ENCODE data around the gene RRP8. TPM values are rescaled to one million over a fixed set of nuclear protein-coding genes. Genes with fewer than 3 reads are reported as not detected.

Gene RRP8
- 23.4 TPM for total RNA-seq
- 29.8 TPM for polyA plus RNA-seq (ENCODE audit: insufficient read depth, low read depth, low replicate concordance)
- long read RNA-seq, donor 1, full-length matches to known transcripts = 4 of 4 reads
- long read RNA-seq, donor 1, partial matches to known transcripts = 0 of 4 reads
- long read RNA-seq, donor 1, other reads (novel, unspliced or antisense) = 0 of 4 reads
- long read RNA-seq, donor 2, full-length matches to known transcripts = 4 of 4 reads
- long read RNA-seq, donor 2, partial matches to known transcripts = 0 of 4 reads
- long read RNA-seq, donor 2, other reads (novel, unspliced or antisense) = 0 of 4 reads
- long read RNA-seq, donor 3, full-length matches to known transcripts = 4 of 4 reads
- long read RNA-seq, donor 3, partial matches to known transcripts = 0 of 4 reads
- long read RNA-seq, donor 3, other reads (novel, unspliced or antisense) = 0 of 4 reads
- long read RNA-seq, donor 4, full-length matches to known transcripts = 8 of 8 reads
- long read RNA-seq, donor 4, partial matches to known transcripts = 0 of 8 reads
- long read RNA-seq, donor 4, other reads (novel, unspliced or antisense) = 0 of 8 reads
- long read RNA-seq, donor 5, full-length matches to known transcripts = 2 of 2 reads
- long read RNA-seq, donor 5, partial matches to known transcripts = 0 of 2 reads
- long read RNA-seq, donor 5, other reads (novel, unspliced or antisense) = 0 of 2 reads
- long read RNA-seq, donor 6, partial matches to known transcripts = 0 of 1 reads
- long read RNA-seq, donor 6, other reads (novel, unspliced or antisense) = 0 of 1 reads
- long read RNA-seq, donor 7, full-length matches to known transcripts = 10 of 21 reads
- long read RNA-seq, donor 7, partial matches to known transcripts = 5 of 21 reads
- long read RNA-seq, donor 7, other reads (novel, unspliced or antisense) = 6 of 21 reads
- long read RNA-seq, donor 8, full-length matches to known transcripts = 4 of 10 reads
- long read RNA-seq, donor 8, partial matches to known transcripts = 6 of 10 reads
- long read RNA-seq, donor 8, other reads (novel, unspliced or antisense) = 0 of 10 reads
- long read RNA-seq, donor 9, full-length matches to known transcripts = 1 of 1 reads
- long read RNA-seq, donor 9, partial matches to known transcripts = 0 of 1 reads
- long read RNA-seq, donor 9, other reads (novel, unspliced or antisense) = 0 of 1 reads
- long read RNA-seq, donor 10, full-length matches to known transcripts = 1 of 1 reads
- long read RNA-seq, donor 10, partial matches to known transcripts = 0 of 1 reads
- long read RNA-seq, donor 10, other reads (novel, unspliced or antisense) = 0 of 1 reads

DNA sequence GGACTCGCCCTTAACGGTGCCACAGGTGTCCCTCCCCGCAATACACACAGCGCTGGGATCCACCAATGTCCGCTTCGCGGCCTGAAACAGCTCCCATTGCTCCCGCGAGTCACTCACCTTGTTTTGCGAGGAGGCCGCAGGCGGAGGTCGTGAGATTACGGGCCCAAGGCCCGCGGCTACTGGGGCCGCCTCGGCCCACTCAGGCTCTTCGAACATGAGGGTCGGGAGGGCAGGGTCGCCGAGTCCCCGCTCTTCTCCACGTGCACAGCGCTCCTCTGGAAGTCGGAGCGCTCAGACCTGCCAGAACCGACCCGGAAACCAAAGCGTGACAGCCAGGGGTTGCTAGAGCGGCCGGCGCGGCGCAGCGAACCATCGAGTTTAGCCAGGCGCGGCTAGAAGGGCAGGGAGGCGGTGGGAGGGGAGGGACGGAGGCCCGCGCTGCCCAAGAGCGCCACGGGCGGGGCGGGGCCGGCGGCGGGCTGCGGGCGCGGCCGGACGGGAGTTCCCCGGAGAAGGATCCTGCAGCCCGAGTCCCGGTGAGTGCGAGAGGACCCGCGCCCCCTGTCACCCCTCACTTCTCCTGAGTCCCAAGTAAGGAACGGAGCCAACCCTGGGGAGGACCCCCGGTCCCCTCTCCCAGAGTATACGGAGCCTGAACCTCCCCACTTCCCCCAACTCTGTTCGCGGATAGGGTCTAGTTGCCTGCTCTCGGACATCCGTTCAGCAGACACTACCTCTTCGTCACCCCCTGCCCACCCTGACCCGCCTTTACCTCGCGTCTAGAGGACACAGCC, at the start of gene RRP8, which contains the start of gene ILK:
RRP8 (minus strand) TSS at position 330 of the 794 bp plus-strand sequence; CDS start at position 216, 114 bp downstream.
ILK (plus strand) TSS at position 488 of the 794 bp plus-strand sequence. CDS start 498 bp downstream, outside the sequence.
- peak within 1 kb of the TSS; percentile 89 to 98 (median 96) for H3K9ac ChIP-seq (ENCODE audit: low read length in 3 of 3)
- no peaks in the 10 kb centered on the region for H3K27me3 ChIP-seq (ENCODE audit: control insufficient read depth, insufficient read depth, low read length)
- H3K9me3 ChIP-seq (ENCODE audit: control insufficient read depth in 2 of 3, insufficient read depth in 1 of 3, low read length in 3 of 3) = no peaks in the 10 kb centered on the region
- FAIRE-seq (no peak), DNase-seq (peak; percentile 92 to 97 (median 96))
- peaks cover 8 to 30% (median 24%) of the 10 kb centered on the region in 3 donors for H3K36me3 ChIP-seq (ENCODE audit: control insufficient read depth in 2 of 3, insufficient read depth in 3 of 3, low read length in 3 of 3)
- TF ChIP-seq, protein P1, sequence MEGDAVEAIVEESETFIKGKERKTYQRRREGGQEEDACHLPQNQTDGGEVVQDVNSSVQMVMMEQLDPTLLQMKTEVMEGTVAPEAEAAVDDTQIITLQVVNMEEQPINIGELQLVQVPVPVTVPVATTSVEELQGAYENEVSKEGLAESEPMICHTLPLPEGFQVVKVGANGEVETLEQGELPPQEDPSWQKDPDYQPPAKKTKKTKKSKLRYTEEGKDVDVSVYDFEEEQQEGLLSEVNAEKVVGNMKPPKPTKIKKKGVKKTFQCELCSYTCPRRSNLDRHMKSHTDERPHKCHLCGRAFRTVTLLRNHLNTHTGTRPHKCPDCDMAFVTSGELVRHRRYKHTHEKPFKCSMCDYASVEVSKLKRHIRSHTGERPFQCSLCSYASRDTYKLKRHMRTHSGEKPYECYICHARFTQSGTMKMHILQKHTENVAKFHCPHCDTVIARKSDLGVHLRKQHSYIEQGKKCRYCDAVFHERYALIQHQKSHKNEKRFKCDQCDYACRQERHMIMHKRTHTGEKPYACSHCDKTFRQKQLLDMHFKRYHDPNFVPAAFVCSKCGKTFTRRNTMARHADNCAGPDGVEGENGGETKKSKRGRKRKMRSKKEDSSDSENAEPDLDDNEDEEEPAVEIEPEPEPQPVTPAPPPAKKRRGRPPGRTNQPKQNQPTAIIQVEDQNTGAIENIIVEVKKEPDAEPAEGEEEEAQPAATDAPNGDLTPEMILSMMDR (IDR thresholded peaks at IDR 0.05; ENCODE audit: borderline replicate concordance, extremely low read depth, insufficient read depth) = no peak
- intact Hi-C loops (cut with DNase I) = no loop called here
- peak within 1 kb of the TSS; percentile 91 to 95 (median 93) for H3K4me3 ChIP-seq (ENCODE audit: low read length in 3 of 3)
- H3K4me1 ChIP-seq (ENCODE audit: control insufficient read depth in 2 of 3, insufficient read depth in 2 of 3, low read depth in 1 of 3, low read length in 3 of 3) = peaks cover 5 to 45% (median 29%) of the 10 kb centered on the region in 3 donors
- peak within 1 kb of the TSS; percentile 92 to 97 for H3K27ac ChIP-seq (ENCODE audit: low read depth in 2 of 2, low read length in 2 of 2)

DNA sequence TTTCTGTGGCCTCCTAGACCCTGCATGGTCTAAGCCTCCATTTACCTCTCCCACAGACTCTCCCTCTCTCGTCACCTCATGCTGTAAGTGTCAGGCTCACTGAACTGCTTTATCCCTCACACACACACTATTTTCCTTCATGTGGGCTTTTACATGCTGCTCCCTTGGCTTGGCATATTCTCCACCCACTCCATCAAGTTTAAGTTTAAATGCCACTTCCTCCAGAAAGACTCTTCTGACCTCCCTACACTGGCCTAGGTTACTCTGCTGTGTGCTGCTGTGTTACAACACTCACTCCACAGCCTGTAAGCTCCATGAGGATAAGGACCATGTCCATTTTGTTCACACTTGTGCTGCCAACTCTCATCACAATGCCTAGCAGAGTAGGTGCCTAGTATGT, 49.7 kb upstream of the RRP8 start:
- Histone ChIP-seq H3K27ac (ENCODE audit: low read depth in 2 of 2, low read length in 2 of 2) (no peak overlapping the region), H3K4me1 (ENCODE audit: control insufficient read depth in 2 of 3, insufficient read depth in 2 of 3, low read depth in 1 of 3, low read length in 3 of 3) (peaks cover 0 to 3% (median 0%) of the 10 kb centered on the region in 3 donors), H3K9ac (ENCODE audit: low read length in 3 of 3) (no peak overlapping the region), H3K27me3 (ENCODE audit: control insufficient read depth, insufficient read depth, low read length) (no peaks in the 10 kb centered on the region), H3K9me3 (ENCODE audit: control insufficient read depth in 2 of 3, insufficient read depth in 1 of 3, low read length in 3 of 3) (no peaks in the 10 kb centered on the region), H3K36me3 (ENCODE audit: control insufficient read depth in 2 of 3, insufficient read depth in 3 of 3, low read length in 3 of 3) (no peaks in the 10 kb centered on the region), H3K4me3 (ENCODE audit: low read length in 3 of 3) (no peak overlapping the region)
- no peak for FAIRE-seq
- intact Hi-C loops (cut with DNase I) = no loop called here
- TF ChIP-seq, protein P1 (IDR thresholded peaks at IDR 0.05; ENCODE audit: borderline replicate concordance, extremely low read depth, insufficient read depth) = no peak
- no peak for DNase-seq

DNA sequence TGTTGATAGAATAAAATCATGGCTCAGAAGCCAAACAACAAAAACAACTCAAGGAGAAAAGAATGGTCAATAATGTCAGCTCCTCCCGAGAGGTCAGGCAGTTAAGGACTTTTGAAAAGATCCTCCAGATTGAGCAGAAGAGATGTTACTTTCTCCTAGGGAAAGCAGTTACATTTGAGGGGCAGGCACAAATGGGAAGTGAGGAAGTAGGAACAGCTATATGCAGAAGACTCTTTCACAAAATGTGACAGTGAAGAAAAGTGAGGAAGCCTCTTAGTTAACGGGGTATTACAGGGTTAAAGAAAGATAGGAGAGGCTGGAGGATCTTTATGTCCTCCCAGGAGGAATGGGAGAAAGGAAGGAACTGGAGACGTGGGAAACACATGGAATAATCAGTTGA, 48.8 kb upstream of the RRP8 start:
- Histone ChIP-seq H3K9ac (ENCODE audit: low read length in 3 of 3) (no peak overlapping the region), H3K9me3 (ENCODE audit: control insufficient read depth in 2 of 3, insufficient read depth in 1 of 3, low read length in 3 of 3) (no peaks in the 10 kb centered on the region), H3K36me3 (ENCODE audit: control insufficient read depth in 2 of 3, insufficient read depth in 3 of 3, low read length in 3 of 3) (no peaks in the 10 kb centered on the region), H3K4me3 (ENCODE audit: low read length in 3 of 3) (no peak overlapping the region), H3K27ac (ENCODE audit: low read depth in 2 of 2, low read length in 2 of 2) (no peak overlapping the region), H3K4me1 (ENCODE audit: control insufficient read depth in 2 of 3, insufficient read depth in 2 of 3, low read depth in 1 of 3, low read length in 3 of 3) (peaks cover 0 to 7% (median 0%) of the 10 kb centered on the region in 3 donors), H3K27me3 (ENCODE audit: control insufficient read depth, insufficient read depth, low read length) (no peaks in the 10 kb centered on the region)
- no peak for FAIRE-seq
- DNase-seq = no peak
- TF ChIP-seq, protein P1 (IDR thresholded peaks at IDR 0.05; ENCODE audit: borderline replicate concordance, extremely low read depth, insufficient read depth) = no peak
- intact Hi-C loops (cut with DNase I) = no loop called here
